GM21619 (cell line): Measurements from ENCODE around the gene MLST8.

ENCODE experiments used
- ATAC-seq: cut with Tn5 transposase; IDR thresholded peaks from one replicate; pipeline ENCODE4 v1.9.1; 2021; ENCODE audit not compliant: unreplicated experiment

MLST8 gene

GRCh38 chr16:2172688-2173335, 32.4 kb upstream of the MLST8 start:
- ATAC-seq = no peak

- no peak for ATAC-seq
Observed at GRCh38 chr16:2173366-2173765, 31.9 kb upstream of the MLST8 start.

GRCh38 chr16:2173916-2174315, 31.3 kb upstream of the MLST8 start:
- no peak for ATAC-seq

- no peak for ATAC-seq
Observed at GRCh38 chr16:2174396-2175131, 30.7 kb upstream of the MLST8 start.

GRCh38 chr16:2175454-2175853, 29.8 kb upstream of the MLST8 start:
- no peak for ATAC-seq

- ATAC-seq = no peak
Observed at GRCh38 chr16:2176047-2176446, 29.2 kb upstream of the MLST8 start.

GRCh38 chr16:2177101-2177500, 28.2 kb upstream of the MLST8 start:
- no peak for ATAC-seq

- ATAC-seq = no peak
Observed at GRCh38 chr16:2177561-2177960, 27.7 kb upstream of the MLST8 start.

- ATAC-seq = no peak
Observed at GRCh38 chr16:2178321-2179106, 26.7 kb upstream of the MLST8 start.

GRCh38 chr16:2179107-2179501, 26.1 kb upstream of the MLST8 start:
- ATAC-seq = no peak

- no peak for ATAC-seq
Observed at GRCh38 chr16:2179576-2179975, 25.7 kb upstream of the MLST8 start.

GRCh38 chr16:2180461-2180860, 24.8 kb upstream of the MLST8 start:
- ATAC-seq = no peak

- no peak for ATAC-seq
Observed at GRCh38 chr16:2180962-2181923, 24.0 kb upstream of the MLST8 start.

- no peak for ATAC-seq
Observed at GRCh38 chr16:2181952-2182351, 23.3 kb upstream of the MLST8 start.

GRCh38 chr16:2183671-2184070, 21.6 kb upstream of the MLST8 start:
- ATAC-seq = no peak

- no peak for ATAC-seq
Observed at GRCh38 chr16:2184346-2184745, 20.9 kb upstream of the MLST8 start.

GRCh38 chr16:2184962-2185361, 20.3 kb upstream of the MLST8 start:
- no peak for ATAC-seq

- ATAC-seq = no peak
Observed at GRCh38 chr16:2186064-2186463, 19.2 kb upstream of the MLST8 start.

- no peak for ATAC-seq
Observed at GRCh38 chr16:2186505-2186904, 18.7 kb upstream of the MLST8 start.

- ATAC-seq = no peak
Observed at GRCh38 chr16:2187212-2187611, 18.0 kb upstream of the MLST8 start.

GRCh38 chr16:2188395-2188794, 16.9 kb upstream of the MLST8 start:
- no peak for ATAC-seq
